Astrocyte of the cerebellum (primary cell): Measurements from ENCODE around the gene ANO10.

Source experiments
- DNase-seq: peaks from one replicate; pipeline ENCODE4 v3.0.0-alpha.2; 2011; ENCODE audit warnings: low read depth
- H3K4me3 ChIP-seq: 2 replicates; pipeline ENCODE4 v1.5.1; 2011; ENCODE audit warnings: mild to moderate bottlenecking, low read depth, low read length, moderate library complexity
- in situ Hi-C: cut with HindIII; loops from 2 replicates; pipeline ENCODE4 v1.10.0; 2017; ENCODE audit warnings: low sequenced_read_pairs
- TF ChIP-seq, protein P1 (sequence below): IDR thresholded peaks from 2 replicates; pipeline ENCODE4 v1.5.1; 2012; ENCODE audit warnings: low read length, low read depth, moderate library complexity, mild to moderate bottlenecking; ENCODE audit errors: missing control alignments

The ANO10 gene

DNA sequence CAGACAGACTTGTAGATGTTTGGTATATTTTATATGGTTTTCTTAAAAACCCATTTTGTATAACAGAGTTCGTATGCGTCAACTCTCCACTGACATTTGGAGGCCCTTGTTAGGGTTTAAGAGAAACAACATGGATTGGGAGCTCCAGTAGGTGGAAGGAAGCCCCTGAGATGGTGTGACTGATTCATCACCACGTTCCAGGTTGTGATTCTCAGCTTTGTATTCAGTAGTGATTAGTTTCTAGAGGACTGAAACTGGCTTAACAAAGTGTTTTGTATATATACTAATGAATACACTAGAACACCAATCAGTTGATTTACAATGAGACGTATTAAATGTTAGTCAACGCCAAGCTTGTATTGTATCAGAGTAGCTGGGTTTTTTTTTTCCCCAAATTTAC lies 301.5 kb downstream of the ANO10 start:
- in situ Hi-C loops: no loop called here
- H3K4me3 ChIP-seq: no peak overlapping the region
- TF ChIP-seq, protein P1, sequence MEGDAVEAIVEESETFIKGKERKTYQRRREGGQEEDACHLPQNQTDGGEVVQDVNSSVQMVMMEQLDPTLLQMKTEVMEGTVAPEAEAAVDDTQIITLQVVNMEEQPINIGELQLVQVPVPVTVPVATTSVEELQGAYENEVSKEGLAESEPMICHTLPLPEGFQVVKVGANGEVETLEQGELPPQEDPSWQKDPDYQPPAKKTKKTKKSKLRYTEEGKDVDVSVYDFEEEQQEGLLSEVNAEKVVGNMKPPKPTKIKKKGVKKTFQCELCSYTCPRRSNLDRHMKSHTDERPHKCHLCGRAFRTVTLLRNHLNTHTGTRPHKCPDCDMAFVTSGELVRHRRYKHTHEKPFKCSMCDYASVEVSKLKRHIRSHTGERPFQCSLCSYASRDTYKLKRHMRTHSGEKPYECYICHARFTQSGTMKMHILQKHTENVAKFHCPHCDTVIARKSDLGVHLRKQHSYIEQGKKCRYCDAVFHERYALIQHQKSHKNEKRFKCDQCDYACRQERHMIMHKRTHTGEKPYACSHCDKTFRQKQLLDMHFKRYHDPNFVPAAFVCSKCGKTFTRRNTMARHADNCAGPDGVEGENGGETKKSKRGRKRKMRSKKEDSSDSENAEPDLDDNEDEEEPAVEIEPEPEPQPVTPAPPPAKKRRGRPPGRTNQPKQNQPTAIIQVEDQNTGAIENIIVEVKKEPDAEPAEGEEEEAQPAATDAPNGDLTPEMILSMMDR: no peak
- no peak for DNase-seq

DNA sequence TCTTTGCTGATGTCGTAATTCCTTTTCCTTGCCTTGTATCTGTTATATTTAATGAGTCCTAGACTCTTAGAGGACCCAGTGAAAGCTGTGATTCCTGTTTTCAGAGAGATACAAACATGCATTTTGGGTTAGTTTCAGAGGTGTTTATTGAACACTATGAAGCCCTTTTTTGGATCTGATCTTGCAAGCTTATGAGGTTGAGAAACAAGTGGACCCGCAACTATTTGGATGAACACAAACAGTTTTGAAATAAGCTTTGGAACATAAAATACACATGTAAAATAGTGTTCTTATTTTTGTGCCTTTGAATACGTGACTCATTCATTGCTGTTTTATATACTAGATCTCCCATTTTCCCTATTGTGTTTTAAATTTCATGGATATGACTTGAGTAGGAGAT lies 302.0 kb downstream of the ANO10 start:
- in situ Hi-C loops: no loop called here
- DNase-seq: no peak
- TF ChIP-seq, protein P1: no peak
- no peak overlapping the region for H3K4me3 ChIP-seq

DNA sequence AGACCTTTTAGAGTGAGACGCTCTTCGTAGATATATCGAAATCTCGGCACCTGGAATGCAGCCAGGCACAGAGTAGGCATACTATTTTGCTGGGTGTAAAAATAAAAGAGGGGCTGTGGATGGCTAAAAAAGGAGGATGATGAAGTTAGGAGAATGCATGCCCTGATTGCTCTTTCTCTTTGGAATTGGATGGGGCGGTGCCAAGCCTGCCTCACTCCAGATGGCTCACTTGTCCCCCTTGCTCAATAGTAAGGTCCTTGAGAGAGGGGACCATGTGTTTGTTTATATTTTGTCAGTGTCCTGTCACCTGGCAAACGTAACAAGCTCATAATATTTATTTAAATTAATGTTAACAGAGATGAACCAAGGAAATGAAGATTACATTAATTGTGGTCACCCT lies 302.4 kb downstream of the ANO10 start:
- in situ Hi-C loops: no loop called here
- no peak for DNase-seq
- H3K4me3 ChIP-seq: no peak overlapping the region
- TF ChIP-seq, protein P1: no peak

DNA sequence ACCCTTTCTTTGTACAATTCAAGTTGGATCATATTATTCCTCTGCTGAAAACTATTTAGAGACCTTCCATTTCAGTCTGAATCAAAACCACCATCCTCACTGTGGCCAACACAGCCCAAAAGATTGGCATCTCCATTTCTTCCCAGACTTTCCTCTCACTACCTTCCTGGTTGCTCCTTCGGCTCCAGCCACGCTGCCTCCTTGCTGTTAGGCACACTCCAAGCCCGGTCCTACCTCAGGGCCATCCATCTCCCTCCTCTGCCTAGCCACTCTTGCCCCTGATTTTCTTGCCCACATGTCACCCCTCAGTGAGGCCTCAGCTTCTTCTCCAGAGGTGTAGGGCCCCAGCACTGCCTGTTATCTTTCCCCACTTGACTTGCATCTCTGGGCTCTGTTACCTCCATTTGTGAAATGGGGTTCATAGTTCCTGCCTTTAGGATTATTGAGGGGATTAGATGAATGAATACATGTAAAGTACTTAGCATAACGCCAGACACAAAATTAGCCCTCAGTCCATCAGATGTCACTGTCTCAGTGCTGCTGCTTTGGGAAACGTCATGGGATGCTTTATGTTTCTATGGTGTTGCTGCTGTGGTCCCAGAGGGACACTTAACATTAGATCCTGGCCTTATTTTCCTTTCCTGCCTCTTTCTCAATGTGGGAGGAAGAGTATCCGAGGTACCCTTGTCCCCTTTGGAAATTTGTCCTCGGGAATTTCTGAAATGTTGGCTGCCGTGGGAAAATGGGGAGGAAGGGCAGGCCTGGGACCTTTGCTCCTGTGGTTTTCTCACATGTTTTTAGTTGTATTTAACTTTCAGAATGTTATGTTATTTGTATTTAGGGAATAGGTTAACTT lies 304.1 kb downstream of the ANO10 start:
- DNase-seq: no peak
- TF ChIP-seq, protein P1: no peak
- H3K4me3 ChIP-seq: no peak overlapping the region
- in situ Hi-C loops: no loop called here

DNA sequence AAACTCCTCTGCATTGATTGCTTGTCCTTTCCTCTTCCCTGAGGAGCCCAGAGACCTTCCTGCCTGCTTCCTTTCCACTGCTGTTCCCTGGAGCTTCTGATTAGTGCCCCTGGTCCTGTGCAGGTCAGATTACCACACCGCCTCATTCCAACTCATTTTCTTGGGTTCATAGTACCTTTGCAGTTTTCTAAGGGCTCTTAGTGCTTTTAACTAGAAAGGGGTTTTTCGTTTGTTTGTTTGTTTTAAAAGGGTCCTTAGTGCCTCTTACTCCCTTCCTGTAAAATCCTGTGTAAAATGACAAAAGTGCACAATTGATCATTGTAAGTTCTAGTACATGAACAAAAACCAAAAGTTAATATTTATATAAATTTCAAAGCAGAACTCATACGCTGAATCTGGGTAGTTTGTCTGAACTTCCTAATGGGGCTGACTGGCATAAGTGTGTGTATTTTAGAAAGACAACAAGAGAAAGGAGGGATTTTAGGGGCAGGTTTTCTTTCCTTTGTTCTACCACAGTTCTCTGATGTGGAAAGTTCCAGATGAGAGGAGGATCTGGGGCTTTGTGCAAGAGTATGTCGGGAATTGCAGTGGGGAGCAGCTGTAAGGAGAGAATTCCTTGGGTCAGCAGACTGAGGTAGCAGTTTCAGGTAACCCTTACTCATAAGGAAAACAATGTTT lies 304.9 kb downstream of the ANO10 start:
- in situ Hi-C loops: no loop called here
- peak; percentile 20 for DNase-seq
- TF ChIP-seq, protein P1: no peak
- no peak overlapping the region for H3K4me3 ChIP-seq
